IMR-90 (cell line): ENCODE data around the gene CMBL. TPM values are rescaled to one million over a fixed set of nuclear protein-coding genes. Genes with fewer than 3 reads are reported as not detected.

Experiments used
- ATAC-seq: fragments of 200-7000 bp; cut with Tn5 transposase; 2 replicates; pipeline ENCODE4 v1.9.1; 2020; ENCODE audit warnings: low read depth, mild to moderate bottlenecking, moderate library complexity
- BruUV-seq: library from RNA; stranded (reverse); fragments of 400-500 nt; replicated peaks from 2 replicates; lab custom pipeline; 2021; lab: Mats Ljungman, UMichigan
- CTCF ChIA-PET: fragments of 300-600 bp; formaldehyde crosslinking; extraction: SDS; loops from one replicate; lab custom pipeline; 2021; ENCODE audit warnings: antibody characterized with exemption; lab: Yijun Ruan, JAX
- POLR2A ChIA-PET: fragments of 300-600 bp; sonication (Branson Sonifier 250); formaldehyde crosslinking; loops from one replicate; lab custom pipeline; 2022; ENCODE audit warnings: antibody characterized with exemption; ENCODE audit not compliant: unreplicated experiment; lab: Charles Lee
- DNase-seq: peaks from one replicate; pipeline ENCODE4 v3.0.0; 2013
- H2AFZ ChIP-seq: replicated peaks from 2 replicates; pipeline ENCODE3; 2013; ENCODE audit warnings: low read length, mild to moderate bottlenecking; ENCODE audit not compliant: poor library complexity
- H2AK5ac ChIP-seq: 2 replicates; pipeline ENCODE4 v1.6.1; 2013; ENCODE audit warnings: low read depth, low read length, inconsistent platforms
- H2AK9ac ChIP-seq: replicated peaks from 2 replicates; pipeline ENCODE3; 2013; ENCODE audit warnings: mild to moderate bottlenecking, low read depth, low read length, moderate library complexity; ENCODE audit not compliant: poor library complexity
- H2BK120ac ChIP-seq: 2 replicates; pipeline ENCODE4 v1.6.1; 2013; ENCODE audit warnings: low read depth, low read length, inconsistent platforms
- H2BK15ac ChIP-seq: 3 replicates; pipeline ENCODE4 v1.6.1; 2013; ENCODE audit warnings: low read depth, low read length, inconsistent platforms
- H2BK20ac ChIP-seq: 2 replicates; pipeline ENCODE4 v1.6.1; 2013; ENCODE audit warnings: low read depth, mild to moderate bottlenecking, inconsistent platforms, low read length, moderate library complexity
- H2BK5ac ChIP-seq: 2 replicates; pipeline ENCODE4 v1.6.1; 2013; ENCODE audit warnings: mild to moderate bottlenecking, low read depth, low read length, inconsistent platforms; ENCODE audit not compliant: poor library complexity, severe bottlenecking
- H3K14ac ChIP-seq: replicated peaks from 2 replicates; pipeline ENCODE4 v1.6.1; 2013; ENCODE audit warnings: low read depth, low read length, inconsistent platforms
- H3K18ac ChIP-seq: 2 replicates; pipeline ENCODE4 v1.6.1; 2013; ENCODE audit warnings: low read depth, low read length, control low read depth
- H3K23ac ChIP-seq: 2 replicates; pipeline ENCODE4 v1.6.1; 2013; ENCODE audit warnings: low read depth, low read length, inconsistent platforms
- H3K27ac ChIP-seq: 2 replicates; pipeline ENCODE4 v1.5.1; 2013; ENCODE audit warnings: mild to moderate bottlenecking, control low read depth, low read length; ENCODE audit not compliant: insufficient read depth
- H3K27me3 ChIP-seq: 2 replicates; pipeline ENCODE4 v1.6.1; 2013; ENCODE audit warnings: low read length; ENCODE audit not compliant: control insufficient read depth, insufficient read depth
- H3K36me3 ChIP-seq: 2 replicates; pipeline ENCODE4 v1.6.1; 2013; ENCODE audit warnings: low read length, mixed read lengths; ENCODE audit not compliant: control insufficient read depth, insufficient read depth
- H3K4ac ChIP-seq: 2 replicates; pipeline ENCODE4 v1.6.1; 2013; ENCODE audit warnings: low read depth, low read length, inconsistent platforms
- H3K4me1 ChIP-seq: 2 replicates; pipeline ENCODE4 v1.6.1; 2013; ENCODE audit warnings: low read length, mixed read lengths; ENCODE audit not compliant: control insufficient read depth, insufficient read depth
- H3K4me2 ChIP-seq: 2 replicates; pipeline ENCODE4 v1.6.1; 2013; ENCODE audit warnings: low read depth, mild to moderate bottlenecking, control low read depth, low read length, moderate library complexity
- H3K4me3 ChIP-seq: 2 replicates; pipeline ENCODE4 v1.5.1; 2013; ENCODE audit warnings: low read depth, mild to moderate bottlenecking, control low read depth, low read length, moderate library complexity; ENCODE audit not compliant: insufficient read depth
- H3K56ac ChIP-seq: 2 replicates; pipeline ENCODE4 v1.6.1; 2013; ENCODE audit warnings: low read length, inconsistent platforms; ENCODE audit not compliant: insufficient read depth; ENCODE audit errors: extremely low read depth
- H3K79me1 ChIP-seq, 2 experiments: 2 replicates each; pipeline ENCODE4 v1.6.1; 2013; ENCODE audit warnings: low read length in 2 of 2, inconsistent platforms in 1 of 2, low read depth in 1 of 2
- H3K9ac ChIP-seq: 2 replicates; pipeline ENCODE4 v1.6.1; 2013; ENCODE audit warnings: low read depth, low read length, control low read depth
- H3K9me1 ChIP-seq: 2 replicates; pipeline ENCODE4 v1.6.1; 2013; ENCODE audit warnings: low read length, inconsistent platforms; ENCODE audit not compliant: insufficient read depth
- H3K9me3 ChIP-seq: 2 replicates; pipeline ENCODE4 v1.6.1; 2013; ENCODE audit warnings: low read length; ENCODE audit not compliant: control insufficient read depth, insufficient read depth
- H4K20me1 ChIP-seq: 2 replicates; pipeline ENCODE4 v1.6.1; 2013; ENCODE audit warnings: low read length, inconsistent platforms; ENCODE audit not compliant: insufficient read depth
- H4K5ac ChIP-seq: 2 replicates; pipeline ENCODE4 v1.6.1; 2013; ENCODE audit warnings: mild to moderate bottlenecking, low read depth, low read length, control low read depth
- H4K8ac ChIP-seq, 2 experiments: 2 replicates each; pipeline ENCODE4 v1.6.1; 2013; ENCODE audit warnings: low read depth in 2 of 2, low read length in 2 of 2, control low read depth in 1 of 2, inconsistent platforms in 1 of 2
- H4K91ac ChIP-seq: 2 replicates; pipeline ENCODE4 v1.6.1; 2013; ENCODE audit warnings: low read depth, low read length, inconsistent platforms; ENCODE audit not compliant: insufficient read depth
- CHD1 ChIP-seq: IDR thresholded peaks from 2 replicates; pipeline ENCODE4 v1.6.1; 2012; ENCODE audit warnings: low read depth, low read length, improper control_type of control experiment
- FOS ChIP-seq: fragments of 150-350 bp; IDR thresholded peaks from 2 replicates; pipeline ENCODE4 v1.6.1; 2016; ENCODE audit warnings: low read depth, low read length
- MAZ ChIP-seq: IDR thresholded peaks from 2 replicates; pipeline ENCODE4 v1.6.1; 2012; ENCODE audit warnings: low read depth, mild to moderate bottlenecking, low read length, improper control_type of control experiment, moderate library complexity, borderline replicate concordance
- NFE2L2 ChIP-seq: fragments of 150-350 bp; IDR thresholded peaks from 2 replicates; pipeline ENCODE4 v1.6.1; 2016; ENCODE audit warnings: low read depth, mild to moderate bottlenecking, low read length
- RCOR1 ChIP-seq: IDR thresholded peaks from 2 replicates; pipeline ENCODE4 v1.6.1; 2012; ENCODE audit warnings: mild to moderate bottlenecking, low read length, improper control_type of control experiment; ENCODE audit not compliant: insufficient replicate concordance
- RFX5 ChIP-seq: IDR thresholded peaks from 2 replicates; pipeline ENCODE4 v1.8.0; 2012; ENCODE audit warnings: low read depth, mild to moderate bottlenecking, low read length, moderate library complexity
- SMC3 ChIP-seq: fragments of 150-350 bp; IDR thresholded peaks from 2 replicates; pipeline ENCODE4 v1.6.1; 2016; ENCODE audit warnings: low read depth, mild to moderate bottlenecking, antibody characterized with exemption, low read length, moderate library complexity
- USF2 ChIP-seq: fragments of 150-350 bp; IDR thresholded peaks from 2 replicates; pipeline ENCODE4 v1.6.1; 2017; ENCODE audit warnings: mild to moderate bottlenecking, antibody characterized with exemption, low read length, low read depth
- WGBS, 2 experiments: methylation state at CpG; one replicate each; pipeline versions ENCODE4 v1.1.5 to v1.1.7; 2013; ENCODE audit warnings: missing lambda C conversion rate in 2 of 2; ENCODE audit not compliant: insufficient read length in 1 of 2; ENCODE audit errors: extremely low coverage in 2 of 2; 5-methylcytosine and 5-hydroxymethylcytosine counted together
- dilution Hi-C: fragments of 300-500 bp; cut with HindIII; formaldehyde crosslinking; loops from one replicate; pipeline ENCODE4 v1.14.3; 2018; ENCODE audit warnings: low sequenced_read_pairs; ENCODE audit not compliant: unreplicated experiment
- in situ Hi-C: fragments of 300-500 bp; cut with MboI; formaldehyde crosslinking; loops from 3 replicates; pipeline ENCODE4 v1.14.3; 2019; ENCODE audit warnings: low sequenced_read_pairs, inconsistent platforms, mixed read lengths
- intact Hi-C: fragments of 100-400 bp; cut with micrococcal nuclease; formaldehyde crosslinking; loops from 2 replicates; pipeline ENCODE4 v1.10.0; 2022
- polyA plus RNA-seq, 3 experiments: library from polyadenylated mRNA; depleted of rRNA; stranded (reverse); fragments of >200 nt; gene quantifications; 2 replicates each; pipeline ENCODE4 v1.2.3, GENCODE V29; 2012; ENCODE audit warnings: low replicate concordance in 1 of 3
- total RNA-seq: library from RNA; depleted of rRNA; stranded (reverse); fragments of >200 nt; gene quantifications from 2 replicates; pipeline ENCODE4 v1.2.3, GENCODE V29; 2012

CMBL gene
- total and polyA plus RNA-seq, 2 of the 4 experiments (the other 2 are of a cell fraction), result 5.0 to 26.3 TPM

- 38% methylated on average over 3 of the region's 8 CpGs; no CpG with 5 or more reads in 1 of the 2 experiments for WGBS, 2 experiments
- POLR2A ChIA-PET, result no interaction called here
- Histone ChIP-seq H4K5ac (no peak overlapping the region), H3K14ac (peak overlapping the region; percentile 46), H4K8ac (peak overlapping the region; percentile 68 to 69; a peak in 2 of 4 replicates), H2BK120ac (no peak overlapping the region), H2BK5ac (peak overlapping the region; percentile 67), H3K9me1 (0 out of 2 replicates have a peak, but pooled peaks cover 5% of the 10 kb centered on the region), H3K27ac (no peak overlapping the region), H3K56ac (peak overlapping the region; percentile 25; the same call in 1 of the 2 replicates), H3K4me3 (peak overlapping the region; percentile 82), H2BK15ac (peak overlapping the region; percentile 7; the same call in 2 of the 3 replicates), H3K79me1 (peaks cover 0 to 15% of the 10 kb centered on the region in 2 experiments; a peak in 1 of 4 replicates), H3K9me3 (no peaks in the 10 kb centered on the region), H3K4me1 (peaks cover 8% of the 10 kb centered on the region), H2AK5ac (no peak overlapping the region; the same call in 1 of the 2 replicates), H3K4ac (peak overlapping the region; percentile 49), H3K27me3 (no peaks in the 10 kb centered on the region), H4K20me1 (no peaks in the 10 kb centered on the region), H4K91ac (peak overlapping the region; percentile 38; the same call in 1 of the 2 replicates), H3K4me2 (peak overlapping the region; percentile 96), H3K9ac (peak overlapping the region; percentile 90), H3K36me3 (peaks cover 2% of the 10 kb centered on the region; the same call in 1 of the 2 replicates), H2AFZ (peak overlapping the region; percentile 99), H3K18ac (no peak overlapping the region), H2AK9ac (peak overlapping the region; percentile 77), H3K23ac (peak overlapping the region; percentile 12), H2BK20ac (no peak overlapping the region)
- no TSS peak for BruUV-seq
- intact Hi-C loops, result loop anchor here (1.0 kb wide), 1 partner anchor 43 kb away; no protein-coding TSS in a partner anchor
- in situ Hi-C loops, result no loop called here
- dilution Hi-C loops, result no loop called here
- CTCF ChIA-PET, result no interaction called here
- TF ChIP-seq RCOR1 (no peak), RFX5 (no peak), MAZ (no peak), NFE2L2 (no peak), SMC3 (no peak), FOS (no peak), USF2 (no peak), CHD1 (no peak)
- DNase-seq, result no peak
- ATAC-seq, result no peak
Observed at GRCh38 chr5:10306806-10307205, 896 bp downstream of the CMBL start.
